ENCODE results near the gene AMPD2. TPM values are rescaled to one million over a fixed set of nuclear protein-coding genes. Genes with fewer than 3 reads are reported as not detected.
"Not testable (repeated sequence)": the region's sequence is repeated elsewhere in the genome, so short reads cannot be mapped to it uniquely, and the experiment has no call there.

The AMPD2 gene
- total RNA-seq, 1 experiment from 2014 or later, result 69.9 TPM

DNA sequence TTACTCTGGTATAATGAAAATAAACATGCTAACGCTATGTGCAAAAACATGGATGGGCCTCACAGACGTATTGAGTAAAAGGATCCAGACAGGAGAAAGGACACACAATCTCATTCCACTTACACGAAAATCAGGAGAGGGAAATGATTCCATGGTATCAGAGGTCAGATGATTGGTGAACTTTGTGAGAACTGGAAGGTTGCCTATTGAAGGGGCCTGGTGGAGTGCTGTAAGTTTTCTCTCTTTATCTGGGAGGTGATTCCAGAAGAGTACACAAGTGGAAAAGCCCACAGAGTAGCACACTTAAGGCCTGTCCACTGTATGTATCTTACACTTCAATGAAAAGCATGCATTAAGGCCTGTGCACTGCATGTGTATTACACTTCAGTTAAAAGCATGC lies 57.8 kb downstream of the AMPD2 start:
- no TSS peak for BruUV-seq (replicated peaks)
- Histone ChIP-seq H3K4me3 (replicated peaks in 1 of 2; ENCODE audit: low read depth in 1 of 2, low read length in 2 of 2) (no peak overlapping the region), H3K27me3 (ENCODE audit: insufficient read depth, low read length) (no peaks in the 10 kb centered on the region), H3K4me2 (ENCODE audit: low read length) (no peak overlapping the region), H3K9me2 (ENCODE audit: insufficient read depth) (no peaks in the 10 kb centered on the region), H3K36me3 (ENCODE audit: control insufficient read depth in 1 of 2, insufficient read depth in 2 of 2, low read length in 2 of 2) (no peaks in the 10 kb centered on the region), H3K9ac (ENCODE audit: low read length) (no peak overlapping the region), H3K9me3 (ENCODE audit: control insufficient read depth in 1 of 2, insufficient read depth in 1 of 2, low read depth in 1 of 2, low read length in 2 of 2) (no peaks in the 10 kb centered on the region), H3K4me1 (ENCODE audit: control insufficient read depth in 1 of 2, insufficient read depth in 2 of 2, low read length in 2 of 2) (no peaks in the 10 kb centered on the region), H3K79me2 (ENCODE audit: insufficient read depth, low read length) (no peaks in the 10 kb centered on the region), H3K27ac (ENCODE audit: low read depth, low read length) (no peak overlapping the region), H4K20me1 (ENCODE audit: insufficient read depth) (no peaks in the 10 kb centered on the region), H2AFZ (ENCODE audit: low read depth, low read length, poor library complexity, severe bottlenecking) (no peak overlapping the region)
- TF ChIP-seq ELF1 (IDR thresholded peaks at IDR 0.05; ENCODE audit: borderline replicate concordance, low read depth) (no peak), ATF3 (IDR thresholded peaks at IDR 0.05) (no peak), JUND (IDR thresholded peaks at IDR 0.05) (no peak), SRF (IDR thresholded peaks at IDR 0.05; ENCODE audit: low read depth) (no peak), EZH2 (IDR thresholded peaks at IDR 0.05) (no peak), SP1 (IDR thresholded peaks at IDR 0.05; ENCODE audit: low read depth) (no peak), CEBPB (IDR thresholded peaks at IDR 0.05; ENCODE audit: low read depth) (no peak), ZFX (IDR thresholded peaks at IDR 0.05) (no peak), CBX3 (IDR thresholded peaks at IDR 0.05; ENCODE audit: low read depth) (no peak), TCF7L2 (IDR thresholded peaks at IDR 0.05; ENCODE audit: borderline replicate concordance, extremely low read depth, insufficient read depth, insufficient read length) (no peak)
- RAD21 ChIA-PET (ENCODE audit: low non-redundant PET in 1 of 2, low total read pairs in 2 of 2, uncharacterized antibody in 2 of 2, unreplicated experiment in 2 of 2), result no interaction called here
- POLR2A ChIA-PET, result no interaction called here
- DNase-seq (ENCODE audit: low read depth, low spot score), result no peak
- CTCF ChIA-PET, result no interaction called here
- intact Hi-C loops (cut with micrococcal nuclease), result no loop called here
- ATAC-seq, result no peak

DNA sequence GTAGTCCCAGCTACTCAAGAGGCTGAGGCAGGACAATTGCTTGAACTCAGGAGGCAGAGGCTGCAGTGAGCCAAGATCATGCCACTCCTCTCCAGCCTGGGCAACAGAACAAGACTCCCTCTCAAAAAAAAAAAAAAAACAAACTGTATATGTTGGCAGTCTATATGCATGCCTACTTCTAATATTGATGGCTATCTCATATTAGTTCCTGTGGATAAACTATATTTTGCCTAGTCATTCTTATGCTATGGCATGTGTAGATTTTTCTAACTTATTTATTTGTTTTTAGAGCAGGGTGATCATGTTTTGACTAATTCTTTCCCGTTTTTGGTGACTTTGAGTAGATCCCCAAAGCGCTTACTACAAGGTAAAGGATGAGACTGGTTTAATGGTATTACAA lies 59.0 kb downstream of the AMPD2 start:
- RAD21 ChIA-PET (ENCODE audit: low non-redundant PET in 1 of 2, low total read pairs in 2 of 2, uncharacterized antibody in 2 of 2, unreplicated experiment in 2 of 2); ATAC-seq; BruUV-seq (replicated peaks); CTCF ChIA-PET; H4K20me1 ChIP-seq (ENCODE audit: insufficient read depth); DNase-seq (ENCODE audit: low read depth, low spot score); H3K27me3 ChIP-seq (ENCODE audit: insufficient read depth, low read length); H3K4me1 ChIP-seq (ENCODE audit: control insufficient read depth in 1 of 2, insufficient read depth in 2 of 2, low read length in 2 of 2); H3K79me2 ChIP-seq (ENCODE audit: insufficient read depth, low read length); H3K4me2 ChIP-seq (ENCODE audit: low read length); H3K9me3 ChIP-seq (ENCODE audit: control insufficient read depth in 1 of 2, insufficient read depth in 1 of 2, low read depth in 1 of 2, low read length in 2 of 2); H2AFZ ChIP-seq (ENCODE audit: low read depth, low read length, poor library complexity, severe bottlenecking); H3K9ac ChIP-seq (ENCODE audit: low read length); H3K27ac ChIP-seq (ENCODE audit: low read depth, low read length); H3K4me3 ChIP-seq (replicated peaks in 1 of 2; ENCODE audit: low read depth in 1 of 2, low read length in 2 of 2); H3K36me3 ChIP-seq (ENCODE audit: control insufficient read depth in 1 of 2, insufficient read depth in 2 of 2, low read length in 2 of 2); intact Hi-C loops (cut with micrococcal nuclease); H3K9me2 ChIP-seq (ENCODE audit: insufficient read depth); POLR2A ChIA-PET: not testable (repeated sequence)

MicroRNA genes within 50 kb of the gene (microRNA counts, 767-probe panel; counts per million panel counts)
- not detected for microRNA hsa-miR-197-3p

Other genes with a start within 250 kb of the AMPD2 start
- gene SORT1, start 221.9 kb upstream of the AMPD2 start, total RNA-seq (2021; ENCODE audit: unreplicated experiment), result 20.2 TPM
- 169 TPM for gene PSMA5, start 193.4 kb upstream of the AMPD2 start, total RNA-seq (2021; ENCODE audit: unreplicated experiment)
- 1.3 TPM for gene SYPL2, start 153.3 kb upstream of the AMPD2 start, total RNA-seq (2021; ENCODE audit: unreplicated experiment)
- 7.2 TPM for gene ATXN7L2, start 135.9 kb upstream of the AMPD2 start, total RNA-seq (2021; ENCODE audit: unreplicated experiment)
- 5.9 TPM for gene CYB561D1, start 125.7 kb upstream of the AMPD2 start, total RNA-seq (2021; ENCODE audit: unreplicated experiment)
- 0.10 TPM for gene AMIGO1, start 110.1 kb upstream of the AMPD2 start, total RNA-seq (2021; ENCODE audit: unreplicated experiment)
- gene GPR61, start 80.0 kb upstream of the AMPD2 start, total RNA-seq (2021; ENCODE audit: unreplicated experiment), result not detected
- 9.5 TPM for gene GNAI3, start 71.2 kb upstream of the AMPD2 start, total RNA-seq (2021; ENCODE audit: unreplicated experiment)
- gene GNAT2, start 221 bp upstream of the AMPD2 start, total RNA-seq (2021; ENCODE audit: unreplicated experiment), result 0.76 TPM
- gene GSTM4, start 36.3 kb downstream of the AMPD2 start, total RNA-seq (2021; ENCODE audit: unreplicated experiment), result 15.9 TPM
- gene GSTM2, start 48.2 kb downstream of the AMPD2 start, total RNA-seq (2021; ENCODE audit: unreplicated experiment), result 5.9 TPM
- not detected for gene GSTM1, start 68.0 kb downstream of the AMPD2 start, total RNA-seq (2021; ENCODE audit: unreplicated experiment)
- not detected for gene GSTM5, start 92.4 kb downstream of the AMPD2 start, total RNA-seq (2021; ENCODE audit: unreplicated experiment)
- gene GSTM3, start 121.2 kb downstream of the AMPD2 start, total RNA-seq (2021; ENCODE audit: unreplicated experiment), result 0.39 TPM
- gene EPS8L3, start 144.1 kb downstream of the AMPD2 start, total RNA-seq (2021; ENCODE audit: unreplicated experiment), result 0.96 TPM